Measurements from ENCODE around the gene CDX2. TPM values are rescaled to one million over a fixed set of nuclear protein-coding genes. Genes with fewer than 3 reads are reported as not detected.

Gene CDX2
- total RNA-seq, 2 donors from 2014 or later, result 0.09 to 0.34 TPM

DNA sequence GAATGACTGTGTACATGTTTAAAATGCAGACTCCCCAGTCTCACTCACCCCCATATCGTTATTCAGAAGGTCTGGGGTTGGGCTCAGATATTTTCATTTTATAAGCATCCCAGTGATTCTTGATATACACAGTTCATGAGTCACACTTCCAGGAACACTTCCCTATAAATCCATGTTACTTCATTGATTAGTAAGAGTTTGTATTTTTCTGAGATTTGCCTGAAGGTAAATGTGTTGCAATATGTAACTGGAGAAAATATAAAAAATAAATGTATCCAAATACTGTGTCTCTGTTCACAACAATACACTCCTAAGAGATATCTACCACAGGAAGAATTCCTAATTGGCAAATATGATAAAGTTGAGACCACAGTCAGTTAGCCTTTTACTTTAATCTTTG lies 56.0 kb downstream of the CDX2 start:
- WGBS, result 76% methylated on average over 1 of the region's 1 CpG
- intact Hi-C loops (cut with DNase I), result no loop called here

DNA sequence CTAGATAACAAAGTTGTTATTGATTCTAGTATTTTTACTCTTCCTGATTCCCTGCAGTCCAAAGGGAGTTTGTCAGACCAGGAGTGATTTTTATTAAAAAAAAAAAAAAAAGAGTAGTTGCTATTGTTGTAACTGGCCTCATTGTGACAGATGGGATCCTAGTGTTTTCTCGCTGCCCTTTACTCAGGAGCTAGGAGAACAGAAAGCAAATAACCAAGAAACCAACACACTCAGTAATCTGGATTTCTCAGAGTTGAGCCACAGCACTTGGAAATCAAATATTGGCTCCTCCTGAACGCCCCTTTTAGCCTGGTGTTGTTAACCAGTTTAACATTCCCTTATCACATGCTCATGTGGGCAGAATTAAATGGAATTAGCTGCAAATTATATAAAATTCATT lies 57.6 kb downstream of the CDX2 start:
- no peaks in the 10 kb centered on the region for H3K9me3 ChIP-seq
- no peak overlapping the region for H3K4me3 ChIP-seq
- no peak overlapping the region for H3K27ac ChIP-seq
- intact Hi-C loops (cut with DNase I), result no loop called here
- no peaks in the 10 kb centered on the region for H3K4me1 ChIP-seq (replicated peaks)
- DNase-seq (ENCODE audit: low spot score), result no peak
- WGBS, result 24% methylated on average over 2 of the region's 2 CpGs
- H3K36me3 ChIP-seq, result no peaks in the 10 kb centered on the region
- H3K27me3 ChIP-seq (replicated peaks; ENCODE audit: insufficient read depth), result peaks cover 5% of the 10 kb centered on the region
- TF ChIP-seq POLR2A (IDR thresholded peaks at IDR 0.05), result no peak
- TF ChIP-seq, protein P1, sequence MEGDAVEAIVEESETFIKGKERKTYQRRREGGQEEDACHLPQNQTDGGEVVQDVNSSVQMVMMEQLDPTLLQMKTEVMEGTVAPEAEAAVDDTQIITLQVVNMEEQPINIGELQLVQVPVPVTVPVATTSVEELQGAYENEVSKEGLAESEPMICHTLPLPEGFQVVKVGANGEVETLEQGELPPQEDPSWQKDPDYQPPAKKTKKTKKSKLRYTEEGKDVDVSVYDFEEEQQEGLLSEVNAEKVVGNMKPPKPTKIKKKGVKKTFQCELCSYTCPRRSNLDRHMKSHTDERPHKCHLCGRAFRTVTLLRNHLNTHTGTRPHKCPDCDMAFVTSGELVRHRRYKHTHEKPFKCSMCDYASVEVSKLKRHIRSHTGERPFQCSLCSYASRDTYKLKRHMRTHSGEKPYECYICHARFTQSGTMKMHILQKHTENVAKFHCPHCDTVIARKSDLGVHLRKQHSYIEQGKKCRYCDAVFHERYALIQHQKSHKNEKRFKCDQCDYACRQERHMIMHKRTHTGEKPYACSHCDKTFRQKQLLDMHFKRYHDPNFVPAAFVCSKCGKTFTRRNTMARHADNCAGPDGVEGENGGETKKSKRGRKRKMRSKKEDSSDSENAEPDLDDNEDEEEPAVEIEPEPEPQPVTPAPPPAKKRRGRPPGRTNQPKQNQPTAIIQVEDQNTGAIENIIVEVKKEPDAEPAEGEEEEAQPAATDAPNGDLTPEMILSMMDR (IDR thresholded peaks at IDR 0.05), result no peak
- no peak for TF ChIP-seq POLR2AphosphoS5 (IDR thresholded peaks at IDR 0.05)

More for the DNA sequence above, 56.0 kb downstream of the CDX2 start:
- H3K4me3 ChIP-seq, result no peak overlapping the region
- no peaks in the 10 kb centered on the region for H3K9me3 ChIP-seq
- no peaks in the 10 kb centered on the region for H3K36me3 ChIP-seq
- no peaks in the 10 kb centered on the region for H3K4me1 ChIP-seq (replicated peaks)
- peaks cover 21% of the 10 kb centered on the region for H3K27me3 ChIP-seq (replicated peaks; ENCODE audit: insufficient read depth)
- no peak for DNase-seq (ENCODE audit: low spot score)
- TF ChIP-seq, protein P1 (IDR thresholded peaks at IDR 0.05), result no peak
- TF ChIP-seq POLR2AphosphoS5 (IDR thresholded peaks at IDR 0.05), result no peak
- no peak overlapping the region for H3K27ac ChIP-seq

Small RNAs within 50 kb of the gene (small RNA-seq; reads per million reads assigned to genes)
- gene ATP5F1EP2, result 0 reads per million in 2 donors
- 0 to 0.19 reads per million in 2 donors for gene RN7SL272P

Other genes with a start within 250 kb of the CDX2 start
- not detected for gene GSX1, start 176.8 kb downstream of the CDX2 start, total RNA-seq
- gene PDX1, start 49.3 kb downstream of the CDX2 start, total RNA-seq, result not detected
- not detected for gene URAD, start 19.4 kb upstream of the CDX2 start, total RNA-seq
- 1 to 10 TPM in 1 of 2 donors, under 1 TPM in 1; 0.27 to 2.4 TPM for gene FLT3, start 131.3 kb upstream of the CDX2 start, total RNA-seq
- gene PAN3, start 169.2 kb upstream of the CDX2 start, total RNA-seq, result 10 to 100 TPM; 31.4 to 51.7 TPM